HEK293 (cell line): ENCODE data around the gene SBF2.

Source experiments
- CTCF ChIA-PET: fragments of 350-600 bp; formaldehyde crosslinking; extraction: SDS; loops from one replicate; lab custom pipeline; 2021; ENCODE audit warnings: antibody characterized with exemption; lab: Yijun Ruan, JAX
- POLR2A ChIA-PET: fragments of 300-600 bp; formaldehyde crosslinking; extraction: SDS; loops from one replicate; lab custom pipeline; 2020; ENCODE audit warnings: antibody characterized with exemption, inconsistent platforms; lab: Yijun Ruan, JAX
- H3K27ac ChIP-seq: fragments of 200-500 bp; sonication (Bioruptor generic); 2 replicates; pipeline ENCODE4 v1.5.1; 2014; ENCODE audit warnings: low read depth, low read length, control low read depth, inconsistent platforms; ENCODE audit errors: extremely low read depth
- H3K36me3 ChIP-seq, 2 experiments: fragments of 200-500 bp in 1 of 2; sonication (Bioruptor generic) in 1 of 2; 1 replicate in 1 of 2; 2 replicates in 1 of 2; pipeline ENCODE4 v1.5.1; 2014 to 2017; ENCODE audit warnings: inconsistent platforms in 2 of 2, low read length in 2 of 2; ENCODE audit not compliant: control insufficient read depth in 2 of 2, insufficient read depth in 1 of 2
- H3K4me1 ChIP-seq: fragments of 200-500 bp; sonication (Bioruptor generic); 2 replicates; pipeline ENCODE4 v1.5.1; 2014; ENCODE audit warnings: mild to moderate bottlenecking, low read length, inconsistent platforms; ENCODE audit not compliant: control insufficient read depth, insufficient read depth
- H3K4me3 ChIP-seq: 2 replicates; pipeline ENCODE4 v1.5.1; 2011; ENCODE audit warnings: low read depth, mild to moderate bottlenecking, control low read depth, low read length, moderate library complexity
- H3K9me3 ChIP-seq: fragments of 200-500 bp; sonication (Bioruptor generic); 2 replicates; pipeline ENCODE4 v1.5.1; 2014; ENCODE audit warnings: low read depth, low read length, inconsistent platforms; ENCODE audit not compliant: control insufficient read depth, insufficient read depth
- EGR2 ChIP-seq: fragments of 450-650 bp; formaldehyde crosslinking; IDR thresholded peaks from 2 replicates; pipeline ENCODE4 v1.5.1; 2016; ENCODE audit warnings: low read depth, missing biosample characterization, missing genetic modification characterization
- GLIS2 ChIP-seq: fragments of 450-650 bp; formaldehyde crosslinking; IDR thresholded peaks from 2 replicates; pipeline ENCODE4 v1.5.1; 2016; ENCODE audit warnings: missing biosample characterization, missing genetic modification characterization
- IKZF3 ChIP-seq: fragments of 450-650 bp; IDR thresholded peaks from 2 replicates; pipeline ENCODE4 v1.5.0; 2018; ENCODE audit warnings: missing biosample characterization, mild to moderate bottlenecking, missing genetic modification characterization, moderate library complexity
- MYNN ChIP-seq: fragments of 450-650 bp; formaldehyde crosslinking; IDR thresholded peaks from 2 replicates; pipeline ENCODE4 v1.5.1; 2016; ENCODE audit warnings: missing biosample characterization, missing genetic modification characterization, borderline replicate concordance
- REPIN1 ChIP-seq: fragments of 450-650 bp; formaldehyde crosslinking; IDR thresholded peaks from 2 replicates; pipeline ENCODE4 v1.5.1; 2017; ENCODE audit warnings: missing biosample characterization, missing genetic modification characterization, low read depth
- SETDB1 ChIP-seq: IDR thresholded peaks from one replicate; pipeline ENCODE4 v1.6.1; 2017; ENCODE audit warnings: mild to moderate bottlenecking, low read length, moderate library complexity, mixed read lengths; ENCODE audit not compliant: insufficient read length
- ZNF223 ChIP-seq: fragments of 450-650 bp; formaldehyde crosslinking; IDR thresholded peaks from 2 replicates; pipeline ENCODE4 v1.5.1; 2016; ENCODE audit warnings: missing biosample characterization, missing genetic modification characterization
- ZNF404 ChIP-seq: fragments of 450-650 bp; formaldehyde crosslinking; IDR thresholded peaks from 2 replicates; pipeline ENCODE4 v1.5.1; 2017; ENCODE audit warnings: missing biosample characterization, missing genetic modification characterization
- ZNF558 ChIP-seq: fragments of 450-650 bp; formaldehyde crosslinking; IDR thresholded peaks from 2 replicates; pipeline ENCODE4 v1.5.1; 2016; ENCODE audit warnings: missing biosample characterization, missing genetic modification characterization
- ZNF677 ChIP-seq: fragments of 450-650 bp; IDR thresholded peaks from 2 replicates; pipeline ENCODE4 v1.5.0; 2018; ENCODE audit warnings: missing biosample characterization, mild to moderate bottlenecking, missing genetic modification characterization, moderate library complexity
- ZNF701 ChIP-seq: fragments of 450-650 bp; formaldehyde crosslinking; IDR thresholded peaks from 2 replicates; pipeline ENCODE4 v1.5.1; 2016; ENCODE audit warnings: missing biosample characterization, missing genetic modification characterization
- ZSCAN23 ChIP-seq: fragments of 450-650 bp; formaldehyde crosslinking; IDR thresholded peaks from 2 replicates; pipeline ENCODE4 v1.5.1; 2016; ENCODE audit warnings: missing biosample characterization, missing genetic modification characterization
- ZXDB ChIP-seq: fragments of 450-650 bp; formaldehyde crosslinking; IDR thresholded peaks from 2 replicates; pipeline ENCODE4 v1.5.1; 2016; ENCODE audit warnings: missing biosample characterization, missing genetic modification characterization
- TF ChIP-seq, protein P1 (sequence below): fragments of 450-650 bp; formaldehyde crosslinking; IDR thresholded peaks from 2 replicates; pipeline ENCODE4 v1.5.1; 2016; ENCODE audit warnings: missing biosample characterization, missing genetic modification characterization
- TF ChIP-seq, protein P2 (sequence below): fragments of 450-650 bp; formaldehyde crosslinking; IDR thresholded peaks from 2 replicates; pipeline ENCODE4 v1.5.1; 2017; ENCODE audit warnings: missing biosample characterization, missing genetic modification characterization
- TF ChIP-seq, protein P3 (sequence below): fragments of 450-650 bp; formaldehyde crosslinking; IDR thresholded peaks from 2 replicates; pipeline ENCODE4 v1.5.1; 2016; ENCODE audit warnings: missing biosample characterization, missing genetic modification characterization
- TF ChIP-seq, protein P4 (sequence below): fragments of 450-650 bp; formaldehyde crosslinking; conservative IDR thresholded peaks from 2 replicates; pipeline ENCODE4 v1.5.1; 2016; ENCODE audit warnings: low read depth, missing biosample characterization, missing genetic modification characterization
- TF ChIP-seq, protein P5 (sequence below): fragments of 450-650 bp; formaldehyde crosslinking; IDR thresholded peaks from 2 replicates; pipeline ENCODE4 v1.5.1; 2016; ENCODE audit warnings: missing biosample characterization, missing genetic modification characterization
- TF ChIP-seq, protein P6 (sequence below): fragments of 450-650 bp; formaldehyde crosslinking; IDR thresholded peaks from 2 replicates; pipeline ENCODE4 v1.5.1; 2016; ENCODE audit warnings: missing biosample characterization, missing genetic modification characterization

The SBF2 gene

DNA sequence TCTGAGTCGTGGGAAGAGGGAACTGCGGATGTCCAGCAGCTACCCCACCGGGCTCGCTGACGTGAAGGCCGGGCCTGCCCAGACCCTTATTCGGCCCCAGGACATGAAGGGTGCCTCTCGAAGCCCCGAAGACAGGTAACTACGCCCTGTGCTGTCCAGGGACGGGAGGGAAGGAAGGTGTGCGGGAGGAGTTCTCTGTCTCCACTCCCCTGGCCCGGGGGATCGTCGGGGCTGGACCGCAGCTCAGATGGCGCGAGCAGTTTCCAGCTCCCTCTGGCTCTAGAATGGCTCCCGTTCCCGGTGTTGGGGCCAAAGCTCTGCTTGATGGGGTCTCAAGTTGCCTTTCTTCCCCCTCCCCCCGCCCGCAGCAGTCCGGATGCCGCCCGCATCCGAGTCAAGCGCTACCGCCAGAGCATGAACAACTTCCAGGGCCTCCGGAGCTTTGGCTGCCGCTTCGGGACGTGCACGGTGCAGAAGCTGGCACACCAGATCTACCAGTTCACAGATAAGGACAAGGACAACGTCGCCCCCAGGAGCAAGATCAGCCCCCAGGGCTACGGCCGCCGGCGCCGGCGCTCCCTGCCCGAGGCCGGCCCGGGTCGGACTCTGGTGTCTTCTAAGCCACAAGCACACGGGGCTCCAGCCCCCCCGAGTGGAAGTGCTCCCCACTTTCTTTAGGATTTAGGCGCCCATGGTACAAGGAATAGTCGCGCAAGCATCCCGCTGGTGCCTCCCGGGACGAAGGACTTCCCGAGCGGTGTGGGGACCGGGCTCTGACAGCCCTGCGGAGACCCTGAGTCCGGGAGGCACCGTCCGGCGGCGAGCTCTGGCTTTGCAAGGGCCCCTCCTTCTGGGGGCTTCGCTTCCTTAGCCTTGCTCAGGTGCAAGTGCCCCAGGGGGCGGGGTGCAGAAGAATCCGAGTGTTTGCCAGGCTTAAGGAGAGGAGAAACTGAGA, 12.2 kb upstream of the SBF2 start (continued):
- TF ChIP-seq, protein P1, sequence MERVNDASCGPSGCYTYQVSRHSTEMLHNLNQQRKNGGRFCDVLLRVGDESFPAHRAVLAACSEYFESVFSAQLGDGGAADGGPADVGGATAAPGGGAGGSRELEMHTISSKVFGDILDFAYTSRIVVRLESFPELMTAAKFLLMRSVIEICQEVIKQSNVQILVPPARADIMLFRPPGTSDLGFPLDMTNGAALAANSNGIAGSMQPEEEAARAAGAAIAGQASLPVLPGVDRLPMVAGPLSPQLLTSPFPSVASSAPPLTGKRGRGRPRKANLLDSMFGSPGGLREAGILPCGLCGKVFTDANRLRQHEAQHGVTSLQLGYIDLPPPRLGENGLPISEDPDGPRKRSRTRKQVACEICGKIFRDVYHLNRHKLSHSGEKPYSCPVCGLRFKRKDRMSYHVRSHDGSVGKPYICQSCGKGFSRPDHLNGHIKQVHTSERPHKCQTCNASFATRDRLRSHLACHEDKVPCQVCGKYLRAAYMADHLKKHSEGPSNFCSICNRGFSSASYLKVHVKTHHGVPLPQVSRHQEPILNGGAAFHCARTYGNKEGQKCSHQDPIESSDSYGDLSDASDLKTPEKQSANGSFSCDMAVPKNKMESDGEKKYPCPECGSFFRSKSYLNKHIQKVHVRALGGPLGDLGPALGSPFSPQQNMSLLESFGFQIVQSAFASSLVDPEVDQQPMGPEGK (tag by site-specific recombination): peak; percentile 11; the same call in 1 of the 2 replicates
- TF ChIP-seq, protein P2, sequence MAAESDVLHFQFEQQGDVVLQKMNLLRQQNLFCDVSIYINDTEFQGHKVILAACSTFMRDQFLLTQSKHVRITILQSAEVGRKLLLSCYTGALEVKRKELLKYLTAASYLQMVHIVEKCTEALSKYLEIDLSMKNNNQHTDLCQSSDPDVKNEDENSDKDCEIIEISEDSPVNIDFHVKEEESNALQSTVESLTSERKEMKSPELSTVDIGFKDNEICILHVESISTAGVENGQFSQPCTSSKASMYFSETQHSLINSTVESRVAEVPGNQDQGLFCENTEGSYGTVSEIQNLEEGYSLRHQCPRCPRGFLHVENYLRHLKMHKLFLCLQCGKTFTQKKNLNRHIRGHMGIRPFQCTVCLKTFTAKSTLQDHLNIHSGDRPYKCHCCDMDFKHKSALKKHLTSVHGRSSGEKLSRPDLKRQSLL (tag by site-specific recombination): peak; percentile 99
- TF ChIP-seq, protein P3, sequence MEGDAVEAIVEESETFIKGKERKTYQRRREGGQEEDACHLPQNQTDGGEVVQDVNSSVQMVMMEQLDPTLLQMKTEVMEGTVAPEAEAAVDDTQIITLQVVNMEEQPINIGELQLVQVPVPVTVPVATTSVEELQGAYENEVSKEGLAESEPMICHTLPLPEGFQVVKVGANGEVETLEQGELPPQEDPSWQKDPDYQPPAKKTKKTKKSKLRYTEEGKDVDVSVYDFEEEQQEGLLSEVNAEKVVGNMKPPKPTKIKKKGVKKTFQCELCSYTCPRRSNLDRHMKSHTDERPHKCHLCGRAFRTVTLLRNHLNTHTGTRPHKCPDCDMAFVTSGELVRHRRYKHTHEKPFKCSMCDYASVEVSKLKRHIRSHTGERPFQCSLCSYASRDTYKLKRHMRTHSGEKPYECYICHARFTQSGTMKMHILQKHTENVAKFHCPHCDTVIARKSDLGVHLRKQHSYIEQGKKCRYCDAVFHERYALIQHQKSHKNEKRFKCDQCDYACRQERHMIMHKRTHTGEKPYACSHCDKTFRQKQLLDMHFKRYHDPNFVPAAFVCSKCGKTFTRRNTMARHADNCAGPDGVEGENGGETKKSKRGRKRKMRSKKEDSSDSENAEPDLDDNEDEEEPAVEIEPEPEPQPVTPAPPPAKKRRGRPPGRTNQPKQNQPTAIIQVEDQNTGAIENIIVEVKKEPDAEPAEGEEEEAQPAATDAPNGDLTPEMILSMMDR (tag by site-specific recombination): peak; percentile 12; the same call in 1 of the 2 replicates

DNA sequence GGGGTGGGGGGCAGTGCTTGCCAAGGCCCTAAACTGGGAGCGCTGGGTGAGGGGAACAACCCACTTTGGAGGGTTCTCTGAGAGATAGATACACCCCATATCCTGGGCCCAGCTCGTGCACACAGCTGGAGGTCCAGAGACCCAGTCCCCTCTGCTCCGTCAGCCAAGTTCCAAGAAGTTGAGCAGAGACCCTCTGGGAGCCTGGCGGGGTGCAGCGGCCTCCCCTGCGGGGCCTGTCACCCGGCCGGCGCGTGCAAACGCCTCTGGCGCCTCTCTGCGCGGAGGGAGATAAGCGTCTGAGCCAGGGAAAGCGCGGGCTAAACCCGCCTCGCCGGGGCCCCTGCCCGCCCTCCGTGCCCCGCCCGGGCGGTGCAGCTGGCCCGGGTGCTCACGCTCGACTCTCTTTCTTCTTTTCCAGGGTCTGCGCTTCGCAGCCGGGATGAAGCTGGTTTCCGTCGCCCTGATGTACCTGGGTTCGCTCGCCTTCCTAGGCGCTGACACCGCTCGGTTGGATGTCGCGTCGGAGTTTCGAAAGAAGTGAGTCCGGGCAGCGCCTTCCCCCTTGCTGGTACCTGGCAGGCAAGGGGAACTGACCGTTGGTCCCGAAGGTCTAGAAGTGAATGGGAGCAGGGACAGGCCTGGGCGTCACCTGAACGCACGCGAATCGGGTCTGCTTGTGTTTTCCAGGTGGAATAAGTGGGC, 11.4 kb upstream of the SBF2 start:
- Histone ChIP-seq H3K9me3 (no peaks in the 10 kb centered on the region), H3K4me1 (no peaks in the 10 kb centered on the region), H3K36me3 (peaks cover 0 to 16% of the 10 kb centered on the region in 2 experiments; a peak in 1 of 3 replicates), H3K4me3 (peak overlapping the region; percentile 48), H3K27ac (peak overlapping the region; percentile 86)
- ChIA-PET POLR2A (interaction anchor here (0.6 to 3.7 kb wide), 59 partner anchors 7 to 1920 kb away, joined by 3 to 41 read pairs (median 4); partner anchors contain the start of genes CTR9, EIF4G2, RNF141 and WEE1), CTCF (interaction anchor here (0.6 to 6.8 kb wide), 10 partner anchors 13 to 550 kb away, joined by 3 to 68 read pairs (median 4); no protein-coding TSS in a partner anchor)
- no peak for TF ChIP-seq ZNF677 (tag by site-specific recombination)
- 0 out of 2 replicates have a peak, but pooled peaks have one; percentile 30 for TF ChIP-seq ZSCAN23 (tag by site-specific recombination)
- no peak for TF ChIP-seq REPIN1 (tag by site-specific recombination)
- no peak for TF ChIP-seq ZNF404 (tag by site-specific recombination)
- no peak for TF ChIP-seq EGR2 (tag by site-specific recombination)
- TF ChIP-seq ZNF558 (tag by site-specific recombination): no peak
- no peak; the same call in 1 of the 2 replicates for TF ChIP-seq ZXDB
- TF ChIP-seq, protein P4, sequence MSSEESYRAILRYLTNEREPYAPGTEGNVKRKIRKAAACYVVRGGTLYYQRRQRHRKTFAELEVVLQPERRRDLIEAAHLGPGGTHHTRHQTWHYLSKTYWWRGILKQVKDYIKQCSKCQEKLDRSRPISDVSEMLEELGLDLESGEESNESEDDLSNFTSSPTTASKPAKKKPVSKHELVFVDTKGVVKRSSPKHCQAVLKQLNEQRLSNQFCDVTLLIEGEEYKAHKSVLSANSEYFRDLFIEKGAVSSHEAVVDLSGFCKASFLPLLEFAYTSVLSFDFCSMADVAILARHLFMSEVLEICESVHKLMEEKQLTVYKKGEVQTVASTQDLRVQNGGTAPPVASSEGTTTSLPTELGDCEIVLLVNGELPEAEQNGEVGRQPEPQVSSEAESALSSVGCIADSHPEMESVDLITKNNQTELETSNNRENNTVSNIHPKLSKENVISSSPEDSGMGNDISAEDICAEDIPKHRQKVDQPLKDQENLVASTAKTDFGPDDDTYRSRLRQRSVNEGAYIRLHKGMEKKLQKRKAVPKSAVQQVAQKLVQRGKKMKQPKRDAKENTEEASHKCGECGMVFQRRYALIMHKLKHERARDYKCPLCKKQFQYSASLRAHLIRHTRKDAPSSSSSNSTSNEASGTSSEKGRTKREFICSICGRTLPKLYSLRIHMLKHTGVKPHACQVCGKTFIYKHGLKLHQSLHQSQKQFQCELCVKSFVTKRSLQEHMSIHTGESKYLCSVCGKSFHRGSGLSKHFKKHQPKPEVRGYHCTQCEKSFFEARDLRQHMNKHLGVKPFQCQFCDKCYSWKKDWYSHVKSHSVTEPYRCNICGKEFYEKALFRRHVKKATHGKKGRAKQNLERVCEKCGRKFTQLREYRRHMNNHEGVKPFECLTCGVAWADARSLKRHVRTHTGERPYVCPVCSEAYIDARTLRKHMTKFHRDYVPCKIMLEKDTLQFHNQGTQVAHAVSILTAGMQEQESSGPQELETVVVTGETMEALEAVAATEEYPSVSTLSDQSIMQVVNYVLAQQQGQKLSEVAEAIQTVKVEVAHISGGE (tag by site-specific recombination): no peak
- peak; percentile 77; the same call in 1 of the 2 replicates for TF ChIP-seq GLIS2 (tag by site-specific recombination)
- no peak for TF ChIP-seq ZNF223 (tag by site-specific recombination)
- TF ChIP-seq, protein P5, sequence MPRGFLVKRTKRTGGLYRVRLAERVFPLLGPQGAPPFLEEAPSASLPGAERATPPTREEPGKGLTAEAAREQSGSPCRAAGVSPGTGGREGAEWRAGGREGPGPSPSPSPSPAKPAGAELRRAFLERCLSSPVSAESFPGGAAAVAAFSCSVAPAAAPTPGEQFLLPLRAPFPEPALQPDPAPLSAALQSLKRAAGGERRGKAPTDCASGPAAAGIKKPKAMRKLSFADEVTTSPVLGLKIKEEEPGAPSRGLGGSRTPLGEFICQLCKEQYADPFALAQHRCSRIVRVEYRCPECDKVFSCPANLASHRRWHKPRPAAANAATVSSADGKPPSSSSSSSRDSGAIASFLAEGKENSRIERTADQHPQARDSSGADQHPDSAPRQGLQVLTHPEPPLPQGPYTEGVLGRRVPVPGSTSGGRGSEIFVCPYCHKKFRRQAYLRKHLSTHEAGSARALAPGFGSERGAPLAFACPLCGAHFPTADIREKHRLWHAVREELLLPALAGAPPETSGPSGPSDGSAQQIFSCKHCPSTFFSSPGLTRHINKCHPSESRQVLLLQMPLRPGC: no peak
- TF ChIP-seq, protein P6, sequence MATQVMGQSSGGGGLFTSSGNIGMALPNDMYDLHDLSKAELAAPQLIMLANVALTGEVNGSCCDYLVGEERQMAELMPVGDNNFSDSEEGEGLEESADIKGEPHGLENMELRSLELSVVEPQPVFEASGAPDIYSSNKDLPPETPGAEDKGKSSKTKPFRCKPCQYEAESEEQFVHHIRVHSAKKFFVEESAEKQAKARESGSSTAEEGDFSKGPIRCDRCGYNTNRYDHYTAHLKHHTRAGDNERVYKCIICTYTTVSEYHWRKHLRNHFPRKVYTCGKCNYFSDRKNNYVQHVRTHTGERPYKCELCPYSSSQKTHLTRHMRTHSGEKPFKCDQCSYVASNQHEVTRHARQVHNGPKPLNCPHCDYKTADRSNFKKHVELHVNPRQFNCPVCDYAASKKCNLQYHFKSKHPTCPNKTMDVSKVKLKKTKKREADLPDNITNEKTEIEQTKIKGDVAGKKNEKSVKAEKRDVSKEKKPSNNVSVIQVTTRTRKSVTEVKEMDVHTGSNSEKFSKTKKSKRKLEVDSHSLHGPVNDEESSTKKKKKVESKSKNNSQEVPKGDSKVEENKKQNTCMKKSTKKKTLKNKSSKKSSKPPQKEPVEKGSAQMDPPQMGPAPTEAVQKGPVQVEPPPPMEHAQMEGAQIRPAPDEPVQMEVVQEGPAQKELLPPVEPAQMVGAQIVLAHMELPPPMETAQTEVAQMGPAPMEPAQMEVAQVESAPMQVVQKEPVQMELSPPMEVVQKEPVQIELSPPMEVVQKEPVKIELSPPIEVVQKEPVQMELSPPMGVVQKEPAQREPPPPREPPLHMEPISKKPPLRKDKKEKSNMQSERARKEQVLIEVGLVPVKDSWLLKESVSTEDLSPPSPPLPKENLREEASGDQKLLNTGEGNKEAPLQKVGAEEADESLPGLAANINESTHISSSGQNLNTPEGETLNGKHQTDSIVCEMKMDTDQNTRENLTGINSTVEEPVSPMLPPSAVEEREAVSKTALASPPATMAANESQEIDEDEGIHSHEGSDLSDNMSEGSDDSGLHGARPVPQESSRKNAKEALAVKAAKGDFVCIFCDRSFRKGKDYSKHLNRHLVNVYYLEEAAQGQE (tag by site-specific recombination): no peak
- no peak for TF ChIP-seq IKZF3
- TF ChIP-seq MYNN (tag by site-specific recombination): no peak
- no peak for TF ChIP-seq ZNF701
- no peak for TF ChIP-seq SETDB1
